Sigmoid colon (tissue), 4 donors: ENCODE measurements around the gene SIGLEC9.

Source experiments
- CTCF ChIP-seq, 4 experiments: fragments of 450-650 bp in 3 of 4; fragments of 200-600 bp in 1 of 4; IDR thresholded peaks; one replicate each; pipeline ENCODE4 v1.5.1; 2016 to 2019; ENCODE audit warnings: antibody characterized with exemption in 4 of 4, mild to moderate bottlenecking in 3 of 4, moderate library complexity in 2 of 4
- EP300 ChIP-seq, 4 donors: sonication (generic); formaldehyde crosslinking; IDR thresholded peaks; one replicate each; pipeline ENCODE4 v1.6.1; 2017; ENCODE audit warnings: antibody characterized with exemption in 4 of 4
- POLR2A ChIP-seq, 2 donors: fragments of 450-650 bp; IDR thresholded peaks; one replicate each; pipeline ENCODE4 v1.6.1; 2016; ENCODE audit warnings: antibody characterized with exemption in 2 of 2, mild to moderate bottlenecking in 2 of 2, moderate library complexity in 2 of 2
- POLR2AphosphoS5 ChIP-seq, 4 donors: sonication (generic); formaldehyde crosslinking; IDR thresholded peaks; one replicate each; pipeline ENCODE4 v1.6.1; 2017; ENCODE audit warnings: antibody characterized with exemption in 4 of 4

- TF ChIP-seq CTCF (IDR thresholded peaks at IDR 0.05) (no peak), EP300 (IDR thresholded peaks at IDR 0.05) (no peak), POLR2A (IDR thresholded peaks at IDR 0.05) (no peak), POLR2AphosphoS5 (IDR thresholded peaks at IDR 0.05) (no peak)
Measured at GRCh38 chr19:51083783-51084182, 40.9 kb upstream of the SIGLEC9 start.
